SHP77 (cell line): Measurements from ENCODE around the gene GCK.

ENCODE experiments used
- DNase-seq, 2 experiments: peaks; one replicate each; lab custom pipeline; 2025; lab: John Stamatoyannopoulos, UW

Gene GCK

DNA sequence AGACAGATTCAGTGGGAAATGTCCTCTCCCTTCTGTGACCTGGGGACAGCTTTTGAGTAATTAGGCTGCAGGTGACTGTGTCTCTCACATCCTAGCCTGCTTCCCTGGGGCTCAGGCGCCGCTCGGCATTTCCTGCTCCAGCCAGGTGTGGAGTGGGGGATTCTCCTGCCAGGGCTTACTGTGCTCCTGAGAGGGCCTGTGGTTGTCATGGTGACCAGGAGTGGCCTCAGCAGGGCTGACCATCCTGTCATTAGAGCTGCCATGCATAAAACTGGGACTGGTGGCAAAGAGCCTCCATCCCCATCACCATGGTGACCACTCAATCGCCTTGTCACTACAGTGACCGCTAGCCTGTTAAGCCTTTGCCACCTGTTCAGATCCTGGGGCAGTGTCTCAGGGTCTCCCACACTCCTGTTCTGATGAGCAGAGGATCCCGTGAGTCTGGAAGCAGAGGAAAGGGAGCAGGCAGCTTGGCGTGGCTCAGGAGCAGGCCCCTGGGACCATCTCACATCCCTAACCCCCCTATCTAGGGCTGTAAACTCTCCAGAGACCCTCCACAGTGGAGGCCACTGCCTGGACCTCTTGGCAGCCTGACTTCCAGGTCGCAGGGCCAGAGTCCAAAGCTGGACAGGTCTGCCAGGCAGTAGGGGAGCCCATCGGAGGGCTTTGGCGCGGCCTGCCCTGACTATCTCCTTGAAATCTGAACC lies at the start of gene GCK:
Gene GCK (minus strand): TSS at position 154 of the 707 bp plus-strand sequence. CDS start 486 bp downstream, outside the sequence.
- peak; percentile 44 to 52 for DNase-seq

DNA sequence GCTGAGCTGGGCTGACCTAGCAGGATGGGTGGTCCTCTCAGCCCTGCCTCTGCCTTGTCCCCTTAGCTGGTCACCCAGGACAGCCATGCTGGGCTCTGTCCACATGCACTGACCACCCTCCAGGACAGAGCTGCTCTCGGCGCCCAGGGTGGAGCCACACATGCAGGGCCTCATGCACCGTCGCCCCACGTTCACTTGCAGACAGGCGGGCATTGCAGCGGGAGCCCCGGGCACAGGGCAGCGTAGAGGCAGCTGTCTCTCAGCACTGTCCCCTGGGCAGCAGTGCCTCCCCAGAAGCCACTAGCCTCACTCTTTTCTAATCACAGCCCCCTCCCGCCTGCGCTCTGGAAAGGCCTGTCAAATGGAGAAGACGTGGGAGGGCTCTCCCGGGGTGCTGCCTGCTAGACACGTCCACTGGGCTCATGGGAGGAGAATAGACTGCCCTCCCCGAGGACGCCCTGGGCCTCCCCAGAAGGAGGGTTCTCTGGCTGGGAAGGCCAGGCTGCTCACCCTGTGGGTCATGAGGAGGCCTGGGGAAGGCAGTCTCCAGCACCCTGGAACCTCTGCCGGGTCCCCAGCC lies 49.0 kb upstream of the GCK start:
- no peak for DNase-seq

DNA sequence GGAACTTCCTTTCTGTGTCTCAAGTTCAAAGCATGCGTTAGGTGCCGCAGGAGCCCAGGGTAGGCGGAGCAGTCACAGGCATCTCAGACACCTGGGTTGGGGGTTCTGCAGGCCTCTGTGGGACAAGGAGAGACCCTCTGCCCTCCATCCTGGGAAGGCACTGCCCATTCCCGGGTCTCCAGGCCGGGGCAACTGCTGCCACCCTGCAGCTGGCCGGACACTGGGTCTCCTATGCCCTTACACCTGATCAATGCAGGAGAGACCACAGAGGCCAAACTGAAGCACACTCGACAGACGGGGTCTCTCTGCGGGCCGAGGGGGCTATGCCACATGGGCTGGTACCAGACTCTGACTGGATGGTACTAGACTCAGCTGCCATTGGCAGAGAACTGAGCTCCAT lies 48.5 kb upstream of the GCK start:
- no peak for DNase-seq

DNA sequence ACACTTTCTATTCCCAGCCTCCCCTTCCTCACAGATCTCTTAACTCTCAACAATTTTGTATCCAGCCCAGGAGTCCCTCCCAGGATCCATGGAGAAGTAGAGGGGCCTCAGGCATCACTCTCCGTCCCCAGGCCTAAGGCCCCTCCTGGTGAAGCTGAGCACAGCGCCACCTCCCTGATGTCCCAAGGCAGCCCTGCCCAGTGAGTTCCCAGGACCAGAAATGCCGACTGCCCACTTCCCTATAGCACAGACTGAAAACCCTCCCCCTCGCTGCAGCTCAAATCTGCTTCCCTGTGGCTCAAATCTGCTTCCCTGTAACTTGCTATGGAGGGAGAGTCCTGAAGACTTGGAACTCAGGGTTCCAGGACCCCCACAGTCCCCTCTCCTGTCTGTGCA lies 47.1 kb upstream of the GCK start:
- no peak for DNase-seq

DNA sequence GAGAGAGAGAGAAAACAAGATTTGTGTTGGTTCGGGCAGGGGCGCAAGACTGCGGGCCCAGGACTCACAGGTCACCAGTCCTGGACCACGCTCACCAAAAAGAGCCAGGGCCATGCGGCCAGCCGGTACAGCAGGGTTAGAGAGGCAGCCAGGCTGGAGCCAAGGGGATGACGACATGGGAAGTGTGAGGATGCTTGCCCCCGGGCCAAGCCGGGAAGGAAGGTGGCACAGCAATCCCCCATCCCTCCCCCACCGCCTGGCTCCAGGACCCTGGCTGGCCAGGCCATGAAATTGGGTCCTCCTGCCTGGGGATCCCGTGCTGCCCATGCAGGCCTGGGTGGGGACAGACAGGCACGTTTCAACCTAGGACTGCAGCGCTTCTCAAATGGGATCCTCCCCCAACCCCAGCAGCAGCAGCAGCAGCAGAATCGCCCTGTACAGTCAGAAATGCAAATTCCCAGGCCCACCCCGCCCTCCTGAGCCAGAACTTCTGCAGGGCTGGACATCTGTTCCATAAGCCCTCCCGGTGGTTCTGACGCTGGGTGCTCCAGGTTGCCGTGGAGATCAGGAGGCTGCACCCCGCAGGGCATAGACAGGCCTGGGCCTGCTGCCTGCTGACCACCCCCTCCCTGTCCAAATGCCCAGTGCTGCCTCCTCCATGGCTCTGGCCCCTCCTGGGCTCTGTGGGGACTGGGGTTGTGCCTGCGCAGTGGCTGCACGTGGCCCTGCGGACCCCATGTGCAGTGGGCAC lies 46.5 kb upstream of the GCK start:
- DNase-seq, result no peak

DNA sequence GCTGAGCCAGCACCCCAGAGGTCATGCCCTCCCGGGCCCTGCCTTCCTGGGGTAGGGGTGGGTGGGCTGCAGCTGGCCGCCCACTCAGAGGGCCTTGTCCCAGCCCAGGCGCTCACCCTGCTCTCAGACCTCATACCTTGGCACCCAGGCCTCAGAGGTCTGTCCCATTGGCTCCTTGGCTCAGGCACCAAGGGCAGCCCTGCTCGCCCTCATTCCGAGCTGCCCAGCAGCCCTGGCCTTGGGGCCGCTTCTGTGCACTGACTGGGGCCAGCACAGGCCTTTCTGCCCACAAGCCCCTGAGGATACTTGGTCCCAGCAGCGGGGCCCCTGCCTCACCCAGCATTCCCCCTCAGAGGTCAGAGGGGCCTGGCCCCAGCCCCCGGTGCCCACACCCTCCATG lies 45.8 kb upstream of the GCK start:
- no peak for DNase-seq

DNA sequence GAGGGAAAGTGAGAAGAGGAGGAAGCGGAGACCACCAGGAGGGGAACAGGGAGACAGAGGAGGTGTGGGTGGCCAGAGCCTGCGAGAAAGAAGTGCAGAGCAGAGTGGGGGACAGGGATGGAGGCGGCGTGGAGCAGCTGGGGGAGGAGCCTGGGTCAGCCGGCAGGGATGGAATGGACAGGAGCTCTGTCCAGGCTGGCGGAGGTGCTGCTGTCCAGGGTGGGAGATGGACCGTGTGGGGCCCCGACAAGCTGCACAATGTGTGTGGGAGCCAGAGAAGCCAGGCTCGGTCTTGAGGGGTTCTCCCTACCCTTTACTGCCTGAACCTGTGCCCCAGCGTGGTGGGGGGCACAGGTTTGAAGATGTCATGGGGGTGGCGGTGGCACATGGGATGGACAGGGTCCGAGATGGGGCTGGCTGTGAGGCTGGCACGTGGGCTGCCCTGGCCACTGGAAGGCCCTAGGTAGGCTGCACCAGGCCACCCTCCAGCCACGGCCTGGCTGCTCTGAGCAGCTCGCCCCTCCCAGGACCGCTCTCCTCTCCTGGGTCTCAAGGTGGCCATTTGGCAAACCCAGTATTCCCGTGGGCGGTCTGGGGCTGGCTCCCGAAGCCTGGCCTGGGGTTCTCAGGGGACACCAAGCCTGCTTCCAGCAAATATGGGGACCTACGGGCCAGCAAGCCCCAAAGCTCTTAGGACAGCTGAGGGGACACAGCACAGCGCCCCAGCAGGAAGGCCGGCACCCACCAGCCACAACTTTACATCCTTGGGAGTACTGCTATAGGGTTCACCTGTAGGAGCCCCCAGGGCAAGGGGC lies 43.9 kb upstream of the GCK start:
- no peak for DNase-seq

DNA sequence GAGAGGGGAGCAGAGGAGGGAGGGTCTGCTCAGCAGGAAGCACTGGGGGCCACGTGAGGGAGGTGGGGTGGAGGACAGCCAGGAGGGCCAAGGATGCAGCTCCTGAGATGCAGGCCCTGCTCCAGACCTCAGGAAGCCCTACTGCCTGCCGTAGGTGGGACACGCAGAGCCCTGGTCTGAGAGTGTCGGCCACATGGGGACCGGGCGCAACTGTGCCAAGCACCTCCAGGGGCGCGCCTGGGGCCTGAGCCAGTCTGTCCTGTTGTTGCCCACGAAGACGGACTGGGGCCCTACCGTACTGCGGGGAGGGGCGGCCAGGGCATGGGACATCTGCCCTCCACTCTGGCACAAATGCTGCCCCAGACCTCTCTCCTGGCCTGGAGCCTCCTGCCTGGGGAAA lies 43.2 kb upstream of the GCK start:
- DNase-seq, result no peak

DNA sequence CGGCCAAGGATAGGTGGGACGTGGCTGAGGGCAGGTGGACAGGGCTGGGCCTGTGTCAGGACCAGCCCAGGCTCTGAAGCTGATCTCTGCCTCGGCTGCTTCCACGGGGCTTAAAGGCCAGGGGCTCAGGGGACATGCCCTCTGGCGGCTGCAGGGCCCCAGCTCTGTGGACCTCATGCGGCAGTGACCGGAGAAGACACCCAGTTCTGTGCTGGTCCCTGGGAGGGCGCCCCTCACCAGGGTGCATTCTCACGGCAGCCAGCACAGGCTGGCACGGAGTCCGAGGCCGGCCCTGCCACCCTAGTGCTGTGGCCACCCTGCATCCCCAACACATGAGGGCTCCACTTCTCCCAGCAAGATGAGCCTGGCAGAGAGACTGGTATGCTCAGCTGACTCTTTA lies 41.8 kb upstream of the GCK start:
- no peak for DNase-seq

DNA sequence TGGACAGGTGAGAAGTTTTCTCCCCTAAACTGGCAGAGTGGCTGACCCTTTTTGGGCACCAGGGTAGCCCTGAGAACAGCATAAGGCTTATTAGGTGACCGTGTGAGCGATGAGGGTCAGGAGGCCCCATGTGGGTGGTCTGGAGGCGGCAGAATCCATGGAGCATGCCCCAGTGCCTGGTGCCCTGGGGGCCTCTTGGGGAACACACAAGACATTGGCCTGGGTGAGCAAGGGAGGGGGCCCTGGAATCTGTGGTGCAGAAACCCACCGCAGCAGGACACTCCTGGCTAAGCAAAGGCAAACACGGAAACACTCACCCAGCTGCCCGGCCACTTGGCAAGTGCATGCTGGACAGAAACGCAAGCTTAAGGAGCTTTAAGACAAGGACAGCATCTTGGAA lies 41.0 kb upstream of the GCK start:
- no peak for DNase-seq

DNA sequence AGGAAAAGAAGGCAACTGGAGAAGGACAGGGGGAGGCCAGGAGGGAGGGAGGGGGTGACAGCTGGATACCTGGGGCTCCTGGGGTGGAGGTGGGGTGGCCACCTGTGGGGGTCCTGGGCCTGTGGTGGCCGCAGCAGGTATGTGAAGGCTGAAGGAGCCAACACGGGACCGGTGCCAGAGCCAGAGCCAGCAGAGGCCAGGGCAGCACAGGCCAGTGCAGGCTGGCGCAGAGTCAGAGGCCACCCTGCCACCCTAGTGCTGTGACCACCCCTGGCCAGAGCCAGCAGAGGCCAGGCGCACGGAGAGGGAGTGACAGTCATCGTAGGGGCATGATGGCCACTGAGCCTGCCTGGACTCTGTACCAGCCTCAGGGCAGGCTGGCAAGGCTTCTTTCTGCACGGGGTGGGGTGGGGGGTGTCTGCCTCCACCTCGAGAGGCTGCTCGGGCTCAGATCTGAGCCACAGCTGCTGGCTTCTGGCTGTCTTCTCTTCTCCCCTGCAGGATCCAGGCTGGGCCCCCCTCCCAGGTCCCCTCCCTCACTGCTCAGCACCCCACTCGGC lies 40.4 kb upstream of the GCK start:
- no peak for DNase-seq

DNA sequence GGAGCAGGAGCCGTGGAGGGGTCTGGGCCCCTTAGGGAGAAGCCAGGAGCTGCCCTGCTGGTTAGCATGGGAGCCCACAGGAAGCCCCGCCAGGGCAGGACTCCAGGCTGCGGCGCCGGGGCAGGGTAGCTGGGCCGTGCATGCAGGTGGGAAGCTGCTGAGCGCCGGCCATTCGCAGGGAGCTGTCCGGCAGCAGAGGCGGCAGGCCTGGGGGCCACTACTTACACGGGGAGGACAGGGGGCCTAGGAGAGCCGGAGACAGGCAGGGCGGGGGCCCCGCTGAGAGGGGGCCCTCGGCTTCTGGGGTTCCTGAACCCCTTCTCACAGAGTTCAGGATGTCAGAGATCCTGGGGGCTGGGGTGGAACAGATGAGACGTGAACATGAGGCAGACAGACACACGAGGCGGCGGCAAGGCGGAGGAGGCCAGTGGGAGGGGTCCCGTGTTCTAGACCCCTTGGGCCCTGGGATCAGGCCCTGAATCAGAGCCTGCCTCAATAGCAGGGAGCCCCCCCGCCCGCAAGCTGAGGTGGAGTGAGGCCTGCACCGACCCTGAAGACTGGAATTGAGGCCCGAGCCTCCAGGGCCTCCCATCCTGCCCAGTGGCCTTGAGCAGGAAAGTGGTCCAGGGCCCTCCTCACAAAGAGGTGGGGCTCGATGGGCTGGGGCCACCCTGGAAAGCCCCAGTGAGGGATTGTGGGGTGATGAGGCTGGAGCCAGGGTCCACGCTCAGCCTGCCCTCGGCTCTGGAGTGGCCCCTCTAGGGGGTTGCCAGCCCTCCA lies 39.5 kb upstream of the GCK start:
- DNase-seq, result no peak

DNA sequence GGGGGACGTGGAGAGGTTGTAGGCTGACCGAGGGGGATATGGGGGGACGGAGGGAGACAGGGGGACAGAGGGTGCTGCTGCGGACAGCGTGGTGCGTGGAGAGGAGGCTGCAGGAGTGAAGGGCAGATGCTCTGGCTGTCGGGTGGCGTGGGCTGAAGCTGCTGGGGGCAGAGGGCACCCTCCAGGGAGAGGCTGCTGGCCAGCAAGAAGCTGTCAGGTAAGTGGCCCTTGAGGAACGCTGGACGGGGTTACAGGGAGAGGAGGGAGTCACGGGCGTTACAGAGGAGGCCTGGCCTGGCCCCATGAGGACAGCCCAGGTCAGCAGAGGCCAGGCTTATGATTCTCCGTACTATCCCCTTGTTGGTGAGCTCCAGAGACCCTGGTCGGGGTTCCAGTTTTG lies 38.7 kb upstream of the GCK start:
- DNase-seq, result no peak

DNA sequence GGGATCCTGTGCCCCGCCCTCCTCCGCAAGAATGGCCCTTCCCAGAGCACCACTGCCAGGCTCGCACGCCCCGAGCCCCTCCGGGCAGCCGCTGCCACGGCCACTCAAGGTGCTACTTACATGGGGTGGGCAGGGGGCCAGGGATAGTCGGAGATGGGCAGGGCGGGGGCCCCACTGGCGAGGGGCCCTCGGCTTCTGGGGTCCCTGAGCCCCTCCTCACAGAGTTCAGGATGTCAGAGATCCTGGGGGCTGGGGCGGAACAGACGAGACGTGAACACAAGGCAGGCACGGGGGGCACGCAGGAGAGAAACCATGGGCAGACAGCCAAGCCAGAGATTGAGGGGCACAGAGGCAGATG lies 37.1 kb upstream of the GCK start:
- no peak for DNase-seq

DNA sequence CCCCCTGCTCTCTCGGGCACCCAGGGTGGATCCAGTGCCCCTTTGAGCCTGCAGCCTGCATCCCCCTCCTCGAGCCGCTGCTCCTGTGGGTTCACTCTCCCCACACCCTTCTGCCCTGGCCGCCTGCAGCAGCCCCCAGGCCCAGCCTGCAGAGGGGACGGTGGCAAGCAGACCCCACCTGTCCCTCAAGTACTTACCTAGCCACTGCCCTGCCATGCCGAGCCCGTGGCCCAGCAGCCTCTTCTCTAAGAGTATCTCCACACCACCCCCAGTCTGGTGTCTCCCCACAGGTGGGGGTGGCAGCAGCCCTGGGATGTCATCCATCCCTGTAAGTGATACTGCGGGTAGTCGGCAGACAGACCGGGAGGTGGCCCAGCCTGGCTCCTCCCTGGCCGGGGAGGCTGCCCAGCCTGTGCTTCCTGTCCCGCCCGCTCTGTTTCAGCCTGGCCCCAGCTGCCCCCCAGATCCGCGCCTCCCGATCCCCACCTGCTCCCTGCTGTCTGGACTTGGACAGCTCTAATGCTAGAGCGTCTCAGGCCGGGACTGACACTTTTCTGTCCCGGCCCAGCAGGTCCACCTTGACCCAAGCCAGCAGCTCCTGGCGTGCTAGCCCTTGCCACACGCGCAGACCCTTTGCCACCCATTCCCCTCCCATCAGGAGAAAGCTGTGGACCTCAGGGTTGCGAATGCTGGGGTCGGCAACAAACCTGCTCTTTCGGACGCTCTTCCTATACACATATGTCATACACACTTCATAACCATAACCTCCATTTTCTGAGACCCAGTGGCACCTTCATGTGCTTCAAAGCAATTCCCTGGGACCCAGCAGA lies 36.5 kb upstream of the GCK start:
- no peak for DNase-seq

DNA sequence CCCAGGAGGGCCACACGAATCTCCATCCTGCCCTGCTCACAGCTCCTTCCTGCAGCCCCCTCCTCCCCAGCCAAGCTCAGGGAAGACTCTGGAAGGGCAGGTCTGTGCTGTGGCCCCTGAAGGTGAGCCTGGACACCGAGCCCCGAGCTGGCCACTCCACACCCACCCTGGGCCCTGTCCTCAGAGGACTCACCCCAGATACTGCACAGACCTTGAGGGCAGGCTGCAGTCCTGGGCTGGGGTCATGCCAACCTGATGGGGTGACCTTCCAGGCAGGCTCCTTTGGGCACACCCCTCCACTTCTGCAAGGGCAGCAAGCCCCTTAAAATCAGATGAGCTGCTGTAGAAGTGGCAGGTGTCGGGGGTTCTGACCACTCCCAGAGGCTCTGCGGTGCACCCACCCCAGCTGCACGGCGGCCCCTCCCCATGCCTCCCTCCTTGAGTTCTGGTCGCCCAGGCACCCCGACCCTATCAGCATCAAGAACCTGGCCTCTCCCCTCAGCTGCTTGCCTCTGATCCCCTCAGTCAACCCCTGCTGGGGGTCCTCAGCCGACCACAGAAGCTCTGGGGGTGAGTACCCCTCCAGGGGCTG lies 35.8 kb upstream of the GCK start:
- no peak for DNase-seq

DNA sequence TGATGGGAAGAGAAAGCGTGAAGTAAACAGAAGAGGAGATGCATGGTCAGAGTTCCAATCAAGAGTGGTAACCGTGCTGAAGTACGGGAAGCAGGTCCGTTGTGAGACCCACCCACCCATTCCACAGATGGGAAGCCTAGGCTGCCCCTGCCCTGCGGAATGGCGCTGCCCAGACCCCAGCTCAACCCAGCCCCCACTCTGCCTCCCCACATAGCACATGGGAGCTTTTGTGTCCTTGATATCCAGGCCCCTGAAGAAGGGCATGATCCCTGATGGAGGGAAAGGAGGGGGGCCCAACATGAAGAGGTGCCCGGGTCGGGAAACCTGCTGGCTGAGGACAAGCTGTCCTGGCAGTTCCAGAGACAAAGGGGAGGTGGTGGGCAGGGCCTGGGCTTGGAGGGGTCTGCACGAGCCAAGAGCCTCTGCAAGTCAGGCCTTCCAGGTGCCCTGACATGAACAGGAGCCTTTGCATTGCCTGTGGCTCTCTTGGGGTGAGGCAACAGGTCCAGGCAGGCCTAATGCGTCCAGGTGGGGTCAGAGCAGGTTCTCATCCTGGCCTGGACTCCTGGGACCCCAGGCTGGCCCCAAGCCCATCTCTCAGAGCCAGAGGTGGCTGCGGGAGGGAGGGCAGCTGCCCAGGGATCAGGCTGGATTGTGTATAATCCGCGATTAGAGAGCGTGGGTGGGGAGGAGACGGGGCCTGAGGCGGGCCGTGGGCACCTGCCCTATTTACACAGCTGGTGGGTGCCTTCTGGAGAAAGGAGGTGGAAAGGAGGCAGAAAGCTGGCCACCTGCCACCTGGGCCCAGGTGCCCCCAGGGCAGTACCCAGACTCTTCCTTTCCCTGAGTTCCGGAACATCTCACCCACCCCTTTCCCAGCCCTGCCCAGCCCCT lies 35.1 kb upstream of the GCK start:
- DNase-seq, result peak; percentile 41 to 68

DNA sequence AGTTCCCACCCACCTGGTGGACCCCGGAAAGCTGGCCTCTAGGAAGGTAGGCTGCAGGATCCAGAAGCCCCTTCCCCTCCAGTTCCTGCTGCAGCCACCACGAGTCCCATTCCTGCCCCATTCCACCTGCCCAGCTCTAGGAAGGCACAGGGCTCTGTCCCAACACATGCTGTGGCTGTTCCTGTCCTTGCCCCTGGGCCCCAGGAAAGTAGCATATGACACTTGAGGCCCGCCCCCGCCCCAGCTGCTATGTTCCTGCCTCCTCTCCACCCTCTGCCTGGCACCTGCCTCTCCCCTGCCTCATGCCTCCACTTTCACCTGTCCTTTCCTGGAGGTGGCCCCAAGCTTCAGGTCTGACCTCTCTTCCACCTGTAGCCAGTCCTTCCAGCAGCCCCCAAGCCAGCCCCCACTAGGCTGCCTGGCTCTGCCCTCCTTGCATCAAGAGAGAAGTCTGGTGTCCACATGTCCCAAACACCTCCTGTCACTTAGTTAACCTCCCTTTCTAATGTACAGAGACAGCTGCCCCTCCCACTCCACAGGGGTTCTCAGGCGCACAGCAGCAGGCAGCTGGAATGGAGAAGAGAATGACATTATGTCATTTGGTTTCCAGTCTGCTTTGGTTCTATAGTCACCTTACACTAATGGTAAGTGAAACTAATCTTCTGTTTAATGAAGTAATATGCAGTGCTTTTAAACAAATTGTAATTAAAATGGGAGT lies 34.3 kb upstream of the GCK start:
- peak in 1 of 2 experiments; percentile 45 for DNase-seq
